GM12878 (cell line): ENCODE measurements around the gene KANK4. TPM values are rescaled to one million over a fixed set of nuclear protein-coding genes. Genes with fewer than 3 reads are reported as not detected.

ENCODE experiments used
- ATAC-seq: fragments of 200-7000 bp; cut with Tn5 transposase; 3 replicates; pipeline ENCODE4 v1.9.1; 2020; ENCODE audit warnings: mild to moderate bottlenecking, moderate library complexity
- BruUV-seq: library from RNA; stranded (reverse); fragments of 400-500 nt; replicated peaks from 2 replicates; lab custom pipeline; 2021; lab: Mats Ljungman, UMichigan
- CTCF ChIA-PET: fragments of 300-600 bp; sonication (Branson Sonifier 250); formaldehyde crosslinking; extraction: SDS; loops from one replicate; lab custom pipeline; 2021; ENCODE audit warnings: inconsistent platforms; lab: Yijun Ruan, JAX
- POLR2A ChIA-PET: fragments of 350-600 bp; formaldehyde crosslinking; extraction: SDS; loops from one replicate; lab custom pipeline; 2021; ENCODE audit warnings: inconsistent platforms; lab: Charles Lee
- RAD21 ChIA-PET: fragments of 300-600 bp; sonication (Branson Sonifier 250); formaldehyde crosslinking; loops from one replicate; lab custom pipeline; 2023; ENCODE audit warnings: antibody characterized with exemption; ENCODE audit not compliant: unreplicated experiment; lab: Charles Lee
- SMC1A ChIA-PET: fragments of 300-600 bp; sonication (Branson Sonifier 250); formaldehyde crosslinking; loops from one replicate; lab custom pipeline; 2023; ENCODE audit not compliant: unreplicated experiment, uncharacterized antibody; lab: Charles Lee
- DNase-seq: peaks from one replicate; pipeline ENCODE4 v3.0.0-alpha.2; 2011; ENCODE audit warnings: low read depth, low spot score
- FAIRE-seq: peaks from 3 replicates; lab custom pipeline; 2011; peaks lifted over from hg19 to GRCh38; lab: Jason Lieb, UNC
- H2AFZ ChIP-seq: 2 replicates; pipeline ENCODE4 v1.6.0; 2011; ENCODE audit warnings: low read depth, low read length, control low read depth; ENCODE audit not compliant: control insufficient read depth
- H3K27ac ChIP-seq: 2 replicates; pipeline ENCODE4 v1.5.1; 2011; ENCODE audit warnings: control low read depth; ENCODE audit not compliant: control insufficient read depth, insufficient read depth
- H3K27me3 ChIP-seq, 2 experiments: replicated peaks in 1 of 2; 2 replicates each; pipeline versions ENCODE4 v1.6.0 to v1.6.1; 2011; ENCODE audit warnings: low read length in 1 of 2; ENCODE audit not compliant: control insufficient read depth in 2 of 2, insufficient read depth in 2 of 2
- H3K36me3 ChIP-seq, 2 experiments: 2 replicates each; pipeline ENCODE4 v1.5.1; 2011; ENCODE audit warnings: low read length in 1 of 2; ENCODE audit not compliant: control insufficient read depth in 2 of 2, insufficient read depth in 2 of 2
- H3K4me1 ChIP-seq: 2 replicates; pipeline ENCODE4 v1.6.1; 2011; ENCODE audit warnings: mild to moderate bottlenecking, low read length, moderate library complexity, mixed read lengths; ENCODE audit not compliant: control insufficient read depth, insufficient read depth
- H3K4me2 ChIP-seq: 2 replicates; pipeline ENCODE4 v1.6.0; 2011; ENCODE audit warnings: control low read depth; ENCODE audit not compliant: control insufficient read depth, insufficient read depth
- H3K4me3 ChIP-seq: fragments of 200-600 bp; sonication (generic); 2 replicates; pipeline ENCODE4 v1.5.1; 2016
- H3K79me2 ChIP-seq: 2 replicates; pipeline ENCODE4 v1.6.0; 2011; ENCODE audit warnings: low read length; ENCODE audit not compliant: control insufficient read depth, insufficient read depth
- H3K9ac ChIP-seq: 2 replicates; pipeline ENCODE4 v1.8.0; 2011; ENCODE audit warnings: low read length, control low read depth, mixed read lengths; ENCODE audit not compliant: control insufficient read depth, insufficient read depth
- H3K9me3 ChIP-seq: replicated peaks from 3 replicates; pipeline ENCODE4 v1.5.1; 2011; ENCODE audit warnings: mild to moderate bottlenecking, low read length; ENCODE audit not compliant: control insufficient read depth, insufficient read depth
- H4K20me1 ChIP-seq: 2 replicates; pipeline ENCODE4 v1.6.0; 2011; ENCODE audit not compliant: control insufficient read depth, insufficient read depth
- ATF3 ChIP-seq: IDR thresholded peaks from 2 replicates; pipeline ENCODE4 v1.6.1; 2011; ENCODE audit warnings: low read depth, mild to moderate bottlenecking, low read length, moderate library complexity, borderline replicate concordance; ENCODE audit errors: extremely low read depth
- JUND ChIP-seq: IDR thresholded peaks from 2 replicates; pipeline ENCODE4 v1.6.1; 2012; ENCODE audit warnings: low read depth, mild to moderate bottlenecking, low read length, improper control_type of control experiment, moderate library complexity
- MEF2B ChIP-seq: fragments of 450-650 bp; IDR thresholded peaks from 2 replicates; pipeline ENCODE4 v1.6.1; 2018; ENCODE audit warnings: mild to moderate bottlenecking, moderate library complexity; ENCODE audit not compliant: partially characterized antibody, poor library complexity, severe bottlenecking
- PAX5 ChIP-seq: IDR thresholded peaks from 2 replicates; pipeline ENCODE4 v1.6.1; 2011; ENCODE audit warnings: low read depth, low read length, borderline replicate concordance
- RFX5 ChIP-seq: IDR thresholded peaks from 2 replicates; pipeline ENCODE4 v1.6.1; 2011; ENCODE audit warnings: low read depth, low read length, improper control_type of control experiment
- RUNX3 ChIP-seq: IDR thresholded peaks from 2 replicates; pipeline ENCODE4 v1.6.1; 2012; ENCODE audit warnings: low read length, inconsistent platforms
- SPI1 ChIP-seq: IDR thresholded peaks from 2 replicates; pipeline ENCODE4 v1.6.1; 2011; ENCODE audit warnings: low read depth, mild to moderate bottlenecking, low read length, moderate library complexity, borderline replicate concordance; ENCODE audit not compliant: insufficient read depth
- TCF7 ChIP-seq: IDR thresholded peaks from 2 replicates; pipeline ENCODE4 v1.6.1; 2014; ENCODE audit warnings: antibody characterized with exemption, borderline replicate concordance
- YBX1 ChIP-seq: fragments of 450-650 bp; IDR thresholded peaks from 2 replicates; pipeline ENCODE4 v1.6.1; 2016; ENCODE audit warnings: antibody characterized with exemption
- ZBED1 ChIP-seq: IDR thresholded peaks from 2 replicates; pipeline ENCODE4 v1.6.1; 2016; ENCODE audit warnings: borderline replicate concordance
- WGBS: methylation state at CpG from one replicate; pipeline ENCODE4 v1.1.6; 2016; ENCODE audit warnings: low lambda C conversion rate; ENCODE audit not compliant: insufficient replicate concordance, insufficient coverage; ENCODE audit errors: missing lambda C conversion rate; 5-methylcytosine and 5-hydroxymethylcytosine counted together
- in situ Hi-C: fragments of 300-500 bp; cut with MboI; formaldehyde crosslinking; loops from 9 replicates; pipeline ENCODE4 v1.14.3; 2018; ENCODE audit warnings: mixed read lengths
- intact Hi-C: fragments of 100-400 bp; cut with micrococcal nuclease; formaldehyde crosslinking; loops from one replicate; pipeline ENCODE4 v1.14.2; 2022; ENCODE audit not compliant: unreplicated experiment
- polyA plus RNA-seq, 11 experiments: library from polyadenylated mRNA; depleted of rRNA in 4 of 11; unstranded in 6 of 11; stranded (reverse) in 5 of 11; fragments of >200 nt; fragmentation: Nextera tagmentation in 4 of 11; fragmentation: Illumina TruSeq in 1 of 11; extraction: Ambion mirVana in 4 of 11; extraction: Trizol in 1 of 11; gene quantifications; 1 replicate in 1 of 11; 2 replicates in 10 of 11; pipeline versions ENCODE4 v1.2.1 to v1.2.3, GENCODE V29; 2011 to 2016; ENCODE audit warnings: inconsistent platforms in 2 of 11, missing spikeins in 2 of 11, low read depth in 1 of 11
- total RNA-seq, 4 experiments: library from RNA; depleted of rRNA in 3 of 4; stranded (reverse); fragments of >200 nt in 3 of 4; fragmentation: Illumina TruSeq in 1 of 4; extraction: Trizol in 1 of 4; gene quantifications; 2 replicates each; pipeline versions ENCODE4 v1.2.1 to v1.2.3, GENCODE V29; 2013 to 2021

KANK4 gene
- total and polyA plus RNA-seq, 10 of the 15 experiments (the other 5 are each of a cell fraction or from before 2014, with no cell fraction given), result not detected

- no peak overlapping the region for H3K4me2 ChIP-seq
- ChIA-PET POLR2A (no interaction called here), RAD21 (no interaction called here), CTCF (no interaction called here)
- H2AFZ ChIP-seq, result no peak overlapping the region
- no peaks in the 10 kb centered on the region for H3K4me1 ChIP-seq
- no peaks in the 10 kb centered on the region for H3K9me3 ChIP-seq
- H3K79me2 ChIP-seq, result no peaks in the 10 kb centered on the region
- no peak for TF ChIP-seq MEF2B
- no peak for TF ChIP-seq RFX5
- no peak for TF ChIP-seq RUNX3
- TF ChIP-seq, all 136 proteins: peak for 0
- FAIRE-seq (no peak), DNase-seq (no peak), ATAC-seq (peak; percentile 72)
- Histone ChIP-seq H3K4me3 (no peak overlapping the region), H3K9ac (no peak overlapping the region), H3K27me3 (peaks cover 0 to 2% of the 10 kb centered on the region in 2 experiments; a peak in 2 of 4 replicates), H3K36me3 (no peaks in the 10 kb centered on the region), H4K20me1 (no peaks in the 10 kb centered on the region), H3K27ac (no peak overlapping the region)
- WGBS, result 39% methylated on average over 9 of the region's 9 CpGs
- intact Hi-C loops (no loop called here), in situ Hi-C loops (no loop called here)
- SMC1A ChIA-PET, result no interaction called here
- BruUV-seq, result no TSS peak
Measured at GRCh38 chr1:62317021-62317768, 2.0 kb downstream of the KANK4 start.

- in situ Hi-C loops (no loop called here), intact Hi-C loops (no loop called here)
- Histone ChIP-seq H3K79me2 (no peaks in the 10 kb centered on the region), H3K9me3 (no peaks in the 10 kb centered on the region), H3K36me3 (no peaks in the 10 kb centered on the region), H3K27me3 (peaks cover 0 to 2% of the 10 kb centered on the region in 2 experiments; a peak in 2 of 4 replicates), H3K4me3 (no peak overlapping the region), H4K20me1 (no peaks in the 10 kb centered on the region), H2AFZ (no peak overlapping the region), H3K27ac (no peak overlapping the region), H3K9ac (no peak overlapping the region), H3K4me1 (no peaks in the 10 kb centered on the region), H3K4me2 (no peak overlapping the region)
- ChIA-PET RAD21 (no interaction called here), POLR2A (no interaction called here), CTCF (no interaction called here), SMC1A (no interaction called here)
- WGBS, result 10% methylated on average over 3 of the region's 3 CpGs
- DNase-seq (no peak), ATAC-seq (no peak), FAIRE-seq (no peak)
- no peak for TF ChIP-seq PAX5
- TF ChIP-seq YBX1, result no peak
- TF ChIP-seq TCF7, result no peak
- TF ChIP-seq ATF3, result no peak
- TF ChIP-seq JUND, result no peak
- no peak for TF ChIP-seq ZBED1
- no peak for TF ChIP-seq SPI1
- BruUV-seq, result no TSS peak
Measured at GRCh38 chr1:62316135-62316534, 3.1 kb downstream of the KANK4 start.
